HG02885 (cell line): Measurements from ENCODE around the gene IGFL4.

Experiments
- ATAC-seq: cut with Tn5 transposase; IDR thresholded peaks from one replicate; pipeline ENCODE4 v1.9.1; 2021; ENCODE audit warnings: mild to moderate bottlenecking; ENCODE audit not compliant: unreplicated experiment, poor library complexity

The IGFL4 gene

GRCh38 chr19:46065486-46066071 lies 24.8 kb upstream of the IGFL4 start:
- no peak for ATAC-seq

- no peak for ATAC-seq
Observed at GRCh38 chr19:46063201-46063600, 22.4 kb upstream of the IGFL4 start.

- ATAC-seq, result no peak
Observed at GRCh38 chr19:46060012-46060411, 19.2 kb upstream of the IGFL4 start.

GRCh38 chr19:46058778-46059177 lies 18.0 kb upstream of the IGFL4 start:
- no peak for ATAC-seq

- no peak for ATAC-seq
Observed at GRCh38 chr19:46056536-46056935, 15.7 kb upstream of the IGFL4 start.

GRCh38 chr19:46052896-46053295 lies 12.1 kb upstream of the IGFL4 start:
- ATAC-seq, result no peak

GRCh38 chr19:46049597-46049996 lies 8.8 kb upstream of the IGFL4 start:
- no peak for ATAC-seq

- no peak for ATAC-seq
Observed at GRCh38 chr19:46043519-46043918, 2.7 kb upstream of the IGFL4 start.

- ATAC-seq, result no peak
Observed at GRCh38 chr19:46042252-46042883, 1.6 kb upstream of the IGFL4 start.

GRCh38 chr19:46040125-46040524 lies 677 bp downstream of the IGFL4 start:
- no peak for ATAC-seq

- ATAC-seq, result no peak
Observed at GRCh38 chr19:46036744-46037128, 4.1 kb downstream of the IGFL4 start.

GRCh38 chr19:46035986-46036743 lies 4.6 kb downstream of the IGFL4 start:
- no peak for ATAC-seq

GRCh38 chr19:46035546-46035945 lies 5.3 kb downstream of the IGFL4 start:
- ATAC-seq, result no peak

GRCh38 chr19:46033401-46033800 lies 7.4 kb downstream of the IGFL4 start:
- no peak for ATAC-seq

- no peak for ATAC-seq
Observed at GRCh38 chr19:46032597-46033025, 8.2 kb downstream of the IGFL4 start.

- no peak for ATAC-seq
Observed at GRCh38 chr19:46031781-46032596, 8.8 kb downstream of the IGFL4 start.

- no peak for ATAC-seq
Observed at GRCh38 chr19:46030812-46031550, 9.8 kb downstream of the IGFL4 start.

GRCh38 chr19:46025835-46026234 lies 15.0 kb downstream of the IGFL4 start:
- ATAC-seq, result no peak

GRCh38 chr19:46023311-46023779 lies 17.5 kb downstream of the IGFL4 start:
- ATAC-seq, result no peak
